Nephron progenitor cell (in vitro differentiated cells): ENCODE results near the gene SCAMP2.

Source experiments
- DNase-seq: peaks from one replicate; pipeline ENCODE4 v3.0.0; 2021
- H3K27ac Mint-ChIP-seq: 2 replicates; pipeline ENCODE4 v1.8.0; 2021; ENCODE audit warnings: mild to moderate bottlenecking, moderate library complexity, mixed read lengths
- H3K27me3 Mint-ChIP-seq: 2 replicates; pipeline ENCODE4 v1.8.0; 2021; ENCODE audit warnings: mild to moderate bottlenecking, low read depth, mixed read lengths; ENCODE audit not compliant: poor library complexity
- H3K36me3 Mint-ChIP-seq: 2 replicates; pipeline ENCODE4 v1.8.0; 2021; ENCODE audit warnings: low read depth, mixed read lengths
- H3K4me1 Mint-ChIP-seq: 2 replicates; pipeline ENCODE4 v1.8.0; 2021; ENCODE audit warnings: mixed read lengths
- H3K4me3 Mint-ChIP-seq: 2 replicates; pipeline ENCODE4 v1.8.0; 2021; ENCODE audit warnings: mild to moderate bottlenecking, moderate library complexity, mixed read lengths
- H3K9me3 Mint-ChIP-seq: 2 replicates; pipeline ENCODE4 v1.8.0; 2021; ENCODE audit warnings: mild to moderate bottlenecking, moderate library complexity, mixed read lengths
- CTCF ChIP-seq: fragments of 200-600 bp; sonication (generic); IDR thresholded peaks from 2 replicates; pipeline ENCODE4 v1.5.0; 2021; ENCODE audit warnings: antibody characterized with exemption

Gene SCAMP2

DNA sequence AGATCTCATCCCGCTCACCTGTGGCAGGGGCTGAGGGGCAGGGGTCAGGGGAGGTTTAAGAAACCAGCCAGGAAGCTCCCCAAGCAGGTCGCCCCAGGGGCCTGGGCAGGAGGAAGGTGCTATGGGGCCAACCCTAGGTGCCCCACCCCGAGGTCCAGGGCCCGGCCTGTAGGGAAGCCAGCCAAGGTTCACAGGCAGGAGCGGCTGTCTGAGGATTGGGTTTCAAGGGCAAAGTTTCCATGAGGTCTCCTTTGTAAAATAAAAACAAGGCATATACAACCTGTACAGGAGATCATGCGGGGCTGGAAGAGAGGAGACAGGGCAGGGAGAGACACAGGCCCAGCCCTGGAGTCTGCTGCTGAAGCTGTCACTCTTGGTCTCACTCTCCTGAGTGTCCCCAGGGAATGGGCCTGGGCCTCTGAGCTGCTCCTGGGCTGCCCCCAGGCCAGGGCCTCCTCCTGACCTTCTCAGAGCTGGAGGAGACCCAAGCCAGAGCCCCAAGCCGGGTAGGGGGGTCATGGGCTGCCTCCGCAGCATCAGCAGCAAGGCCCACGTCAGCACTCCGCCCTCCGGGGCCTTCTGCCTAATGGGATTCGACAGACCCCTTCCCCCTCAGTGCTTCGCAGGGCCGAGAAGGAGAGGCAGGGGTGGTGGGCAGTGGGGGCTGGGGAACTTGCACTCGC, 41.2 kb downstream of the SCAMP2 start:
- H3K27me3 Mint-ChIP-seq = peaks cover 50% of the 10 kb centered on the region
- no peak overlapping the region for H3K27ac Mint-ChIP-seq
- no peaks in the 10 kb centered on the region for H3K9me3 Mint-ChIP-seq
- no peaks in the 10 kb centered on the region for H3K36me3 Mint-ChIP-seq
- no peak for TF ChIP-seq CTCF
- no peak overlapping the region for H3K4me3 Mint-ChIP-seq
- H3K4me1 Mint-ChIP-seq = peaks cover 35% of the 10 kb centered on the region
- peak; percentile 20 for DNase-seq

DNA sequence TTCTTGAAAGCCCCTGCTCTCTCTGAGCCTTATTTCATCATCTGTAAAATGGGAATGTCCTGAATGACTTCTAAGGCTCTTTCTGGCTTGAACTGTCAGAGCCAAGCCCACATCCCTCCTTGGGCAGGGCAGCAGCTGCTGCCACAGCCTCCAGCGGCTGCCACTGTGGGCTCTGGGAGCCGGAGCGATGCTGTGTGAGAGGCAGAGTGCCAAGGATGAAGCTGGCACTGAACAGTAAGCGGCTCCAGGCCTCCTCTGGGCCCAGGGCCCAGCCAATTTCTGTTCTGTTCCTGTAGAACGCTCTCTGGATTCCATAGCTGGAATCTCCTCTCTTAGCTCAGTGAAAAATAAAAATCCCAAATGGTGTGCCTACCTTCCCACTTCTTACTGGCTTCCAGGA, 42.3 kb downstream of the SCAMP2 start:
- H3K4me3 Mint-ChIP-seq = no peak overlapping the region
- no peaks in the 10 kb centered on the region for H3K36me3 Mint-ChIP-seq
- H3K27ac Mint-ChIP-seq = no peak overlapping the region
- H3K27me3 Mint-ChIP-seq = peaks cover 57% of the 10 kb centered on the region
- H3K4me1 Mint-ChIP-seq = peaks cover 35% of the 10 kb centered on the region
- no peaks in the 10 kb centered on the region for H3K9me3 Mint-ChIP-seq
- no peak for DNase-seq
- TF ChIP-seq CTCF = no peak

- peaks cover 64% of the 10 kb centered on the region for H3K27me3 Mint-ChIP-seq
- no peaks in the 10 kb centered on the region for H3K9me3 Mint-ChIP-seq
- no peak for DNase-seq
- H3K36me3 Mint-ChIP-seq = no peaks in the 10 kb centered on the region
- H3K4me1 Mint-ChIP-seq = peaks cover 32% of the 10 kb centered on the region
- no peak for TF ChIP-seq CTCF
- H3K27ac Mint-ChIP-seq = no peak overlapping the region
- no peak overlapping the region for H3K4me3 Mint-ChIP-seq
These were observed 43.2 kb downstream of the SCAMP2 start for GRCh38 chr15:74829991-74830390.

DNA sequence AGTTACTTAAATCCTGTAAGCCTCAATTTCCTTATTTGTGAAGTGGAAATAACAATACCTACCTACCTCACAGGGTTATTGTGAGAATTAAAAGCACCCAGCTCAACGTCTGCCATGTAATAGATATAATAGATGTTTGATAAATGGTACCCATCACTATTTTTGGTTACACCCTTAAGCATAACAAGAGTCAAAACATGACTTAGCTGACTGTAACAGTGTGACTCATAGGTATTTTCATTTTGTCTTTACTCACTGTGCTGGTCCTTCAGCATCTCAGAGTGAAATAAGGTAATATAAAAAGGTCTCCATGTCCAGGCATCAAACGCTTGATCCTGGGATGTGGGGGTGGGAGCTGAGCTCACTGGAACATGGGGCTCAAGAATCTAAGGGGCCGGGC, 43.7 kb downstream of the SCAMP2 start:
- H3K4me1 Mint-ChIP-seq = peaks cover 27% of the 10 kb centered on the region
- H3K9me3 Mint-ChIP-seq = no peaks in the 10 kb centered on the region
- H3K27ac Mint-ChIP-seq = no peak overlapping the region
- H3K27me3 Mint-ChIP-seq = peaks cover 69% of the 10 kb centered on the region
- no peak for DNase-seq
- TF ChIP-seq CTCF = no peak
- H3K4me3 Mint-ChIP-seq = no peak overlapping the region
- no peaks in the 10 kb centered on the region for H3K36me3 Mint-ChIP-seq

DNA sequence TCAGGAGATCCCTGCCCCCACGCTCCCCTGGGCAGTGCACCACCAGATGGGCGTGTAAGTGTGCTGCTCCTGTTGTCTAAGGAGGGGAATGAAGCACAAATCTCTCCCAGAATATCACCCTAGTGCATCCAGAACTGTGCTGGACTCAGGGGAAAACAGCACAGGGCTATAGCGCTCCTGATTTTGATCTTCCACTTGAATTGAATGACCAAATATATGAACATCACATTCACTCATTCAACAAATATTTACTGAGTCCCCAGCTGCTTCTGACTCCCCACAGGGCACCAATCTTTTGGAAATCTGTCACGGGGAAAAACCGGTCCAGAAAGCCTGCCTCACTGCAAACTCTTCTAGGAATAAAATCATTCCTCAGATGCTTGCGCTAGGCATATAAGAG, 44.3 kb downstream of the SCAMP2 start:
- H3K27ac Mint-ChIP-seq = no peak overlapping the region
- peaks cover 25% of the 10 kb centered on the region for H3K4me1 Mint-ChIP-seq
- H3K4me3 Mint-ChIP-seq = no peak overlapping the region
- no peak for DNase-seq
- H3K27me3 Mint-ChIP-seq = peaks cover 76% of the 10 kb centered on the region
- TF ChIP-seq CTCF = no peak
- no peaks in the 10 kb centered on the region for H3K9me3 Mint-ChIP-seq
- no peaks in the 10 kb centered on the region for H3K36me3 Mint-ChIP-seq

GRCh38 chr15:74827614-74828013, 45.6 kb downstream of the SCAMP2 start:
- Mint-ChIP-seq H3K4me3 (no peak overlapping the region), H3K27me3 (peaks cover 82% of the 10 kb centered on the region), H3K9me3 (no peaks in the 10 kb centered on the region), H3K4me1 (peaks cover 15% of the 10 kb centered on the region), H3K27ac (no peak overlapping the region), H3K36me3 (no peaks in the 10 kb centered on the region)
- no peak for TF ChIP-seq CTCF
- no peak for DNase-seq
